ENCODE data around the gene MRM2.

MRM2 gene

GRCh38 chr7:2200584-2200980, 41.4 kb downstream of the MRM2 start:
- ChIA-PET POLR2A (no interaction called here), CTCF (no interaction called here)
- Histone ChIP-seq H3K9me3 (ENCODE audit: control insufficient read depth, insufficient read depth, low read depth, low read length) (no peaks in the 10 kb centered on the region), H3K27ac (ENCODE audit: extremely low read depth, low read depth, low read length) (no peak overlapping the region), H3K36me3 (ENCODE audit: control insufficient read depth in 2 of 2, insufficient read depth in 1 of 2, low read length in 2 of 2) (peaks cover 0 to 84% of the 10 kb centered on the region in 2 experiments; a peak in 1 of 3 replicates), H3K4me1 (ENCODE audit: control insufficient read depth, insufficient read depth, low read length) (no peaks in the 10 kb centered on the region), H3K4me3 (ENCODE audit: low read depth, low read length) (no peak overlapping the region)
- TF ChIP-seq ZNF174 (tag by site-specific recombination; IDR thresholded peaks at IDR 0.05): no peak
- no peak for TF ChIP-seq ZNF112 (tag by site-specific recombination; IDR thresholded peaks at IDR 0.05)
- no peak for TF ChIP-seq ZFHX2 (tag by site-specific recombination; conservative IDR thresholded peaks at IDR 0.05)
- no peak for TF ChIP-seq ZNF707 (tag by site-specific recombination; IDR thresholded peaks at IDR 0.05)
- TF ChIP-seq HOXC10 (CRISPR knock-in tag; IDR thresholded peaks at IDR 0.05): no peak
- no peak for TF ChIP-seq ZEB2 (tag by site-specific recombination; IDR thresholded peaks at IDR 0.05)
- no peak for TF ChIP-seq MYNN (tag by site-specific recombination; IDR thresholded peaks at IDR 0.05; ENCODE audit: borderline replicate concordance)
- no peak for TF ChIP-seq ZNF280C (tag by site-specific recombination; IDR thresholded peaks at IDR 0.05)

GRCh38 chr7:2199956-2200583, 41.9 kb downstream of the MRM2 start:
- POLR2A ChIA-PET: no interaction called here
- no peak overlapping the region for H3K4me3 ChIP-seq (ENCODE audit: low read depth, low read length)
- CTCF ChIA-PET: no interaction called here

More at GRCh38 chr7:2199956-2200583, 41.9 kb downstream of the MRM2 start:
- Histone ChIP-seq H3K27ac (ENCODE audit: extremely low read depth, low read depth, low read length) (no peak overlapping the region), H3K36me3 (ENCODE audit: control insufficient read depth in 2 of 2, insufficient read depth in 1 of 2, low read length in 2 of 2) (peaks cover 0 to 84% of the 10 kb centered on the region in 2 experiments; a peak in 1 of 3 replicates), H3K9me3 (ENCODE audit: control insufficient read depth, insufficient read depth, low read depth, low read length) (no peaks in the 10 kb centered on the region), H3K4me1 (ENCODE audit: control insufficient read depth, insufficient read depth, low read length) (no peaks in the 10 kb centered on the region)
- TF ChIP-seq ZNF19 (tag by site-specific recombination; IDR thresholded peaks at IDR 0.05; ENCODE audit: low read depth) (no peak), ZNF561 (tag by site-specific recombination; IDR thresholded peaks at IDR 0.05; ENCODE audit: borderline replicate concordance) (no peak), ZNF2 (tag by site-specific recombination; IDR thresholded peaks at IDR 0.05) (no peak), CTCF (tag by site-specific recombination; IDR thresholded peaks at IDR 0.05) (no peak), MEIS1 (CRISPR knock-in tag; IDR thresholded peaks at IDR 0.05; ENCODE audit: borderline replicate concordance) (no peak), ZBTB20 (tag by site-specific recombination; IDR thresholded peaks at IDR 0.05) (no peak), SP2 (tag by site-specific recombination; IDR thresholded peaks at IDR 0.05) (no peak), ZNF214 (tag by site-specific recombination; IDR thresholded peaks at IDR 0.05; ENCODE audit: borderline replicate concordance) (no peak), SCRT2 (tag by site-specific recombination; IDR thresholded peaks at IDR 0.05) (no peak), PBX3 (CRISPR knock-in tag; IDR thresholded peaks at IDR 0.05) (no peak), ZNF792 (tag by site-specific recombination; IDR thresholded peaks at IDR 0.05) (no peak)
